ENCODE data around the gene TTLL12. TPM values are rescaled to one million over a fixed set of nuclear protein-coding genes. Genes with fewer than 3 reads are reported as not detected.

The TTLL12 gene
- total and polyA plus RNA-seq, 2 experiments from 2014 or later, result 46.7 to 147 TPM

GRCh38 chr22:43234264-43234988 is 47.5 kb upstream of the TTLL12 start:
- Histone ChIP-seq H3K27ac (ENCODE audit: low read depth) (no peak overlapping the region), H3K4me3 (no peak overlapping the region), H3K27me3 (ENCODE audit: insufficient read depth) (no peaks in the 10 kb centered on the region), H2AFZ (no peak overlapping the region), H3K9me2 (ENCODE audit: insufficient read depth) (no peaks in the 10 kb centered on the region), H4K20me1 (replicated peaks; ENCODE audit: insufficient read depth) (no peaks in the 10 kb centered on the region), H3K4me1 (ENCODE audit: insufficient read depth) (no peaks in the 10 kb centered on the region), H3K79me2 (replicated peaks; ENCODE audit: insufficient read depth) (no peaks in the 10 kb centered on the region), H3K4me2 (no peak overlapping the region), H3K36me3 (ENCODE audit: insufficient read depth) (no peaks in the 10 kb centered on the region), H3F3A (replicated peaks; ENCODE audit: low read depth) (no peaks in the 10 kb centered on the region)
- DNase-seq (ENCODE audit: low spot score) (no peak), ATAC-seq (no peak)
- no peak overlapping the region for H3K27ac Mint-ChIP-seq
- no peaks in the 10 kb centered on the region for H3K9me3 Mint-ChIP-seq
- TF ChIP-seq CREB1 (CRISPR knock-in tag; IDR thresholded peaks at IDR 0.05; ENCODE audit: low read depth) (no peak), ZNF331 (CRISPR knock-in tag; IDR thresholded peaks at IDR 0.05; ENCODE audit: low read depth) (no peak), EZH2 (IDR thresholded peaks at IDR 0.05; ENCODE audit: low read depth, unreplicated experiment) (no peak), CTCF (conservative IDR thresholded peaks at IDR 0.05; ENCODE audit: low read depth in 2 of 2) (no peak), ZNF462 (CRISPR knock-in tag; IDR thresholded peaks at IDR 0.05) (no peak), REST (IDR thresholded peaks at IDR 0.05; ENCODE audit: unreplicated experiment) (no peak), POLR2AphosphoS5 (IDR thresholded peaks at IDR 0.05; ENCODE audit: low read depth) (no peak), EZH2phosphoT487 (IDR thresholded peaks at IDR 0.05; ENCODE audit: unreplicated experiment) (no peak), ZNF114 (CRISPR knock-in tag; IDR thresholded peaks at IDR 0.05) (no peak), STAT1 (IDR thresholded peaks at IDR 0.05; ENCODE audit: unreplicated experiment) (no peak), ETS1 (IDR thresholded peaks at IDR 0.05) (no peak), NANOG (IDR thresholded peaks at IDR 0.05; ENCODE audit: borderline replicate concordance) (no peak), JUNB (IDR thresholded peaks at IDR 0.05; ENCODE audit: unreplicated experiment) (no peak)
- H3K36me3 Mint-ChIP-seq (ENCODE audit: low read depth), result no peaks in the 10 kb centered on the region
- H3K4me1 Mint-ChIP-seq, result peaks cover 10% of the 10 kb centered on the region; the same call in 2 of the 3 replicates
- H3K27me3 Mint-ChIP-seq (ENCODE audit: insufficient read depth, low read depth, poor library complexity), result peaks cover 14% of the 10 kb centered on the region
- H3K4me3 Mint-ChIP-seq, result no peak overlapping the region

All from GM23338 (cell line).